LNCaP clone FGC (cell line): ENCODE results near the gene INO80B.
"Not testable (repeated sequence)": the region's sequence is repeated elsewhere in the genome, so short reads cannot be mapped to it uniquely, and the experiment has no call there.

Experiments used
- DNase-seq: peaks from one replicate; pipeline ENCODE4 v3.0.0-alpha.2; 2011; ENCODE audit warnings: low read depth
- H3K4me3 ChIP-seq: 2 replicates; pipeline ENCODE4 v1.5.1; 2011; ENCODE audit warnings: mild to moderate bottlenecking, low read depth, low read length, control low read depth
- CTCF ChIP-seq: IDR thresholded peaks from 2 replicates; pipeline ENCODE4 v1.5.1; 2012; ENCODE audit warnings: mild to moderate bottlenecking; ENCODE audit not compliant: control insufficient read depth, insufficient read depth; ENCODE audit errors: extremely low read depth

Gene INO80B

DNA sequence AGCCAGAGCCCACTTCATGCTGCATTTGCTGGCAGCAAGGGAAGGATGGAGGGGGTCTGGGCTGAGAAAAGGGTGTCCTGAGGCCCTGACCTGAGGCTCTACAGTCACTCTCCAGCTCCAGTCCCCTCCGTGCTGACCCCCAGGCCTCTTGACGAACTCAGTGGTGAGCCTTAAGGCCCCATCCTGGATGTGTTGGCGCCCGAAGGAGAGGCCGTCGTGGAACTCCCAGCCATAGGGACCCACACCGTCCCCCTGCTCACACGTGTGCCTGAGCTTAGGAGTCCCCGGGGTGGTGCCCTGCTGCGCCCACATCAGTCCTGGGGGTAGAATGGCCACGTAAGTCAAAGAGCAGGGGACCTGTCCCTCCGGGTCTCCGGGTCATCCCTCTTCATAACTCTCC lies 9.5 kb downstream of the INO80B start:
- peak overlapping the region; percentile 75 for H3K4me3 ChIP-seq
- TF ChIP-seq CTCF: no peak
- DNase-seq: no peak

DNA sequence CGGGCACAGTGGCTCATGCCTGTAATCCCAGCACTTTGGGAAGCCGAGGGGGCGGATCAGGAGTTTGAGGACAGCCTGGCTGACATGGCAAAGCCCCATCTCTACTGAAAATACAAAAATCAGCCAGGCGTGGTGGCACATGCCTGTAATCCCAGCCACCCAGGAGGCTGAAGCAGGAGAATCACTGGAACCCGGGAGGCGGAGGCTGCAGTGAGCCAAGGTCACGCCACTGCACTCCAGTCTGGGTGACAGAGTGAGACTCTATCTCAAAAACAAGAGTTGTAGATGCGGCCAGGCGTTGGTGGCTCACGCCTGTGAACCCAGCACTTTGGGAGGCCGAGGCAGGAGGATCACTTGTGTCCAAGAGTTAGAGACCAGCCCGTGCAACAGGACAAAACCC lies 15.9 kb downstream of the INO80B start:
- not testable (repeated sequence) for H3K4me3 ChIP-seq, DNase-seq

DNA sequence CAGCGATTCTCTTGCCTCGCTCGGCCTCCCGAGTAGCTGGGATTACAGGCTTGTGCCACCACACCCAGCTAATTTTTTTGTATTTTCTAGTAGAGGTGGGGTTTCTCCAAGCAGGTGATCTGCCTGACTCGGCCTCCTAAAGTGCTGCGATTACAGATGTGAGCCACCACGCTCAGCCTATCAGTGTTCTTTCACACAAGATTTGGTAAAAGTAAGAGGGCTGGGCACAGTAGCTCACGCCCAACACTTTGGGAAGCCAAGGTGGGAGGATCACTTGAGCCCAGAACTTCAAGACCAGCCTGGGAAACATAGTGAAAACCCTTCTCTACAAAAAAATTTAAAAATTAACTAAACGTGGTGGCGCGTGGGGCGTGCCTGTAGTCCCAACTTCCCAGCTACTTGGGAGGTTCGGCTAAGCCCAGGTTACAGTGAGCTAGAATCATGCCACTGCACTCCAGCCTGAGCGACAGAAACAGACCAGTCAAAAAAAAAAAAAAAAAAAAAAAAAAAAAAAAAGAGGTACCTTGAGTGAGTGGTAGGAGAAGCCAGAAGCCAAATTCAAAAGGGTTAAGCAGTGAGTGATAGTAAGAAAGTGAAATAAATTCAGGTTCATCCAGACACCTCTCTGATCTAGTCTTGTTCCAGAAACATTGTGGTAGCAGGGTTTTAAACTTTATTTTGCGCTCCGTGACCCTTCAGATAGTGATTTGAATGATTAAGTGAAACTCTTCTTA lies 16.6 kb downstream of the INO80B start:
- peak overlapping the region; percentile 66 for H3K4me3 ChIP-seq
- DNase-seq: no peak
- no peak for TF ChIP-seq CTCF

GRCh38 chr2:74472086-74472944 lies 17.4 kb downstream of the INO80B start, which contains the start of gene MRPL53:
Gene MRPL53, minus strand, starts transcription at chr2:74472680. Its CDS starts 20 bp downstream, at chr2:74472660.
- peak within 1 kb of the TSS; percentile 66 for H3K4me3 ChIP-seq
- DNase-seq: peak; percentile 78
- TF ChIP-seq CTCF: no peak

DNA sequence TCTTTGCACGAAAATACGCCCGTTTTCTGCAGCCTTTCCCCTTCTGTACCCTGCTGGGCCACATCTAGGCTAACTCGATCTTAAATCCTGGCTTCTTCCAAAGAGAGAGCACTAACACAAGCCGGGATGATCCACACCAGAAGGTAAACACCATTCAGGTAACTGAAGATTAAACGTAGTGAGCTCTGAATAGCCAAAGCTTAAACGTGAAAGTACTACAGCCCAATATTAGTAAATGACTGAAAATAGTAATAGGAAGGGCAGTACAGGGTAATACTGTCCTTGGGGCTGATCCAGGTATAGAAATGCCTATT lies 18.0 kb downstream of the INO80B start:
- no peak for DNase-seq
- H3K4me3 ChIP-seq: peak overlapping the region; percentile 66
- TF ChIP-seq CTCF: no peak

GRCh38 chr2:74474481-74474880 lies 19.6 kb downstream of the INO80B start:
- no peak for DNase-seq
- TF ChIP-seq CTCF: no peak
- no peak overlapping the region for H3K4me3 ChIP-seq

GRCh38 chr2:74474899-74475298 lies 20.0 kb downstream of the INO80B start:
- DNase-seq: no peak
- no peak for TF ChIP-seq CTCF
- H3K4me3 ChIP-seq: no peak overlapping the region
